WTC11 (cell line): ENCODE results near the gene HOXB6. TPM values are rescaled to one million over a fixed set of nuclear protein-coding genes. Genes with fewer than 3 reads are reported as not detected.

Experiments used
- ATAC-seq: fragments of 200-7000 bp; cut with Tn5 transposase; 2 replicates; pipeline ENCODE4 v1.10.0; 2021; ENCODE audit warnings: mild to moderate bottlenecking, moderate library complexity
- CTCF ChIA-PET: fragments of 300-600 bp; sonication (Branson Sonifier 250); formaldehyde crosslinking; loops from one replicate; lab custom pipeline; 2021; ENCODE audit warnings: antibody characterized with exemption; lab: Charles Lee
- POLR2A ChIA-PET: fragments of 350-600 bp; sonication (Branson Sonifier 250); formaldehyde crosslinking; loops from one replicate; lab custom pipeline; 2021; ENCODE audit warnings: antibody characterized with exemption; lab: Charles Lee
- DNase-seq: peaks from one replicate; pipeline ENCODE4 v3.0.0; 2021; ENCODE audit warnings: low spot score
- H3K27ac Mint-ChIP-seq: 2 replicates; pipeline ENCODE4 v1.8.0; 2021; ENCODE audit warnings: mixed read lengths
- H3K27me3 Mint-ChIP-seq: 2 replicates; pipeline ENCODE4 v1.8.0; 2021; ENCODE audit warnings: low read depth, mild to moderate bottlenecking, moderate library complexity, mixed read lengths
- H3K36me3 Mint-ChIP-seq: 2 replicates; pipeline ENCODE4 v1.8.0; 2021; ENCODE audit warnings: mixed read lengths
- H3K4me1 Mint-ChIP-seq: 2 replicates; pipeline ENCODE4 v1.8.0; 2022; ENCODE audit warnings: mixed read lengths
- H3K4me3 Mint-ChIP-seq: 2 replicates; pipeline ENCODE4 v1.8.0; 2021; ENCODE audit warnings: mild to moderate bottlenecking, moderate library complexity, mixed read lengths
- H3K9me3 Mint-ChIP-seq: 2 replicates; pipeline ENCODE4 v1.8.0; 2021; ENCODE audit warnings: mixed read lengths
- CREM ChIP-seq: sonication (generic); formaldehyde crosslinking; IDR thresholded peaks from 2 replicates; pipeline ENCODE4 v1.8.1; 2022; ENCODE audit warnings: mild to moderate bottlenecking, missing genetic modification reagents, moderate library complexity
- CTCF ChIP-seq: fragments of 200-600 bp; IDR thresholded peaks from 2 replicates; pipeline ENCODE4 v1.8.0; 2022; ENCODE audit warnings: antibody characterized with exemption
- FOXJ3 ChIP-seq: sonication (generic); formaldehyde crosslinking; IDR thresholded peaks from 2 replicates; pipeline ENCODE4 v1.9.0; 2021; ENCODE audit warnings: missing genetic modification reagents, mild to moderate bottlenecking, borderline replicate concordance
- JAZF1 ChIP-seq: fragments of 250-450 bp; sonication (Bioruptor Pico); IDR thresholded peaks from 2 replicates; pipeline ENCODE4 v1.9.0; 2021; ENCODE audit warnings: moderate library complexity, mild to moderate bottlenecking, inconsistent platforms
- JUN ChIP-seq: sonication (generic); formaldehyde crosslinking; IDR thresholded peaks from 2 replicates; pipeline ENCODE4 v1.8.0; 2023; ENCODE audit warnings: mild to moderate bottlenecking, missing genetic modification reagents
- KAT7 ChIP-seq: sonication (generic); formaldehyde crosslinking; IDR thresholded peaks from 2 replicates; pipeline ENCODE4 v1.8.1; 2023; ENCODE audit warnings: missing genetic modification reagents, mild to moderate bottlenecking, borderline replicate concordance
- MYBL2 ChIP-seq: sonication (generic); formaldehyde crosslinking; IDR thresholded peaks from 2 replicates; pipeline ENCODE4 v1.8.1; 2023; ENCODE audit warnings: mild to moderate bottlenecking, moderate library complexity, missing genetic modification reagents
- NFE2L1 ChIP-seq: sonication (generic); formaldehyde crosslinking; IDR thresholded peaks from 2 replicates; pipeline ENCODE4 v1.8.1; 2023; ENCODE audit warnings: missing genetic modification reagents
- NR1H2 ChIP-seq: sonication (generic); formaldehyde crosslinking; IDR thresholded peaks from 2 replicates; pipeline ENCODE4 v1.9.0; 2021; ENCODE audit warnings: mild to moderate bottlenecking, moderate library complexity, missing genetic modification reagents
- SMAD3 ChIP-seq: sonication (generic); formaldehyde crosslinking; IDR thresholded peaks from 2 replicates; pipeline ENCODE4 v1.8.0; 2022; ENCODE audit warnings: missing genetic modification reagents, mild to moderate bottlenecking, borderline replicate concordance
- SP1 ChIP-seq: sonication (generic); formaldehyde crosslinking; conservative IDR thresholded peaks from 2 replicates; pipeline ENCODE4 v1.8.1; 2022; ENCODE audit warnings: missing genetic modification reagents
- TEAD1 ChIP-seq: sonication (generic); formaldehyde crosslinking; IDR thresholded peaks from 2 replicates; pipeline ENCODE4 v1.8.0; 2022; ENCODE audit warnings: mild to moderate bottlenecking, missing genetic modification reagents
- TEAD4 ChIP-seq: sonication (generic); formaldehyde crosslinking; IDR thresholded peaks from 2 replicates; pipeline ENCODE4 v1.8.0; 2022; ENCODE audit warnings: mild to moderate bottlenecking, missing genetic modification reagents
- USF1 ChIP-seq: sonication (generic); formaldehyde crosslinking; IDR thresholded peaks from 2 replicates; pipeline ENCODE4 v1.8.0; 2022; ENCODE audit warnings: mild to moderate bottlenecking, missing genetic modification reagents
- ZBTB43 ChIP-seq: sonication (generic); formaldehyde crosslinking; IDR thresholded peaks from 2 replicates; pipeline ENCODE4 v1.8.1; 2023; ENCODE audit warnings: mild to moderate bottlenecking, missing genetic modification reagents
- ZNF232 ChIP-seq: sonication (generic); formaldehyde crosslinking; IDR thresholded peaks from 2 replicates; pipeline ENCODE4 v1.8.0; 2022; ENCODE audit warnings: mild to moderate bottlenecking, missing genetic modification reagents
- ZNF425 ChIP-seq: fragments of 250-450 bp; sonication (Bioruptor Pico); conservative IDR thresholded peaks from 2 replicates; pipeline ENCODE4 v1.9.0; 2021; ENCODE audit warnings: mild to moderate bottlenecking
- ZSCAN18 ChIP-seq: fragments of 250-450 bp; sonication (Bioruptor Pico); IDR thresholded peaks from 2 replicates; pipeline ENCODE4 v2.1.2; 2022; ENCODE audit warnings: mild to moderate bottlenecking, moderate library complexity
- total RNA-seq: library from RNA; stranded (reverse); gene quantifications from 3 replicates; pipeline ENCODE4 v1.2.3, GENCODE V29; 2021

Gene HOXB6
- total RNA-seq, 1 experiment from 2014 or later = not detected

- ChIA-PET CTCF (interaction anchor here (0.6 to 1.1 kb wide), 3 partner anchors 8 to 35 kb away, joined by 3 to 7 read pairs (median 3); partner anchors contain the start of gene HOXB5), POLR2A (no interaction called here)
- no peak for ATAC-seq
- no peak for DNase-seq
- Mint-ChIP-seq H3K36me3 (no peaks in the 10 kb centered on the region; the same call in 1 of the 2 replicates), H3K9me3 (no peaks in the 10 kb centered on the region), H3K4me1 (peaks cover 23% of the 10 kb centered on the region), H3K27ac (no peak overlapping the region), H3K4me3 (no peak overlapping the region), H3K27me3 (peaks cover 100% of the 10 kb centered on the region; the same call in 1 of the 2 replicates)
- TF ChIP-seq KAT7 (CRISPR knock-in tag) (no peak), NFE2L1 (CRISPR knock-in tag) (no peak), JAZF1 (CRISPR knock-in tag) (no peak), ZSCAN18 (CRISPR knock-in tag) (no peak), ZNF232 (CRISPR knock-in tag) (no peak), ZNF425 (CRISPR knock-in tag) (no peak), FOXJ3 (CRISPR knock-in tag) (no peak), SMAD3 (CRISPR knock-in tag) (no peak), CTCF (no peak), TEAD1 (CRISPR knock-in tag) (no peak), ZBTB43 (CRISPR knock-in tag) (no peak), SP1 (no peak), JUN (CRISPR knock-in tag) (no peak), CREM (CRISPR knock-in tag) (no peak), TEAD4 (no peak), NR1H2 (CRISPR knock-in tag) (no peak), USF1 (no peak), MYBL2 (CRISPR knock-in tag) (no peak)
Observed at GRCh38 chr17:48628649-48629410, 24.0 kb upstream of the HOXB6 start.
